ENCODE data around the gene XAGE3. TPM values are rescaled to one million over a fixed set of nuclear protein-coding genes. Genes with fewer than 3 reads are reported as not detected.
"Not testable (repeated sequence)": the region's sequence is repeated elsewhere in the genome, so short reads cannot be mapped to it uniquely, and the experiment has no call there.

The XAGE3 gene, protein sequence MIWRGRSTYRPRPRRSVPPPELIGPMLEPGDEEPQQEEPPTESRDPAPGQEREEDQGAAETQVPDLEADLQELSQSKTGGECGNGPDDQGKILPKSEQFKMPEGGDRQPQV
- total RNA-seq, result not detected

DNA sequence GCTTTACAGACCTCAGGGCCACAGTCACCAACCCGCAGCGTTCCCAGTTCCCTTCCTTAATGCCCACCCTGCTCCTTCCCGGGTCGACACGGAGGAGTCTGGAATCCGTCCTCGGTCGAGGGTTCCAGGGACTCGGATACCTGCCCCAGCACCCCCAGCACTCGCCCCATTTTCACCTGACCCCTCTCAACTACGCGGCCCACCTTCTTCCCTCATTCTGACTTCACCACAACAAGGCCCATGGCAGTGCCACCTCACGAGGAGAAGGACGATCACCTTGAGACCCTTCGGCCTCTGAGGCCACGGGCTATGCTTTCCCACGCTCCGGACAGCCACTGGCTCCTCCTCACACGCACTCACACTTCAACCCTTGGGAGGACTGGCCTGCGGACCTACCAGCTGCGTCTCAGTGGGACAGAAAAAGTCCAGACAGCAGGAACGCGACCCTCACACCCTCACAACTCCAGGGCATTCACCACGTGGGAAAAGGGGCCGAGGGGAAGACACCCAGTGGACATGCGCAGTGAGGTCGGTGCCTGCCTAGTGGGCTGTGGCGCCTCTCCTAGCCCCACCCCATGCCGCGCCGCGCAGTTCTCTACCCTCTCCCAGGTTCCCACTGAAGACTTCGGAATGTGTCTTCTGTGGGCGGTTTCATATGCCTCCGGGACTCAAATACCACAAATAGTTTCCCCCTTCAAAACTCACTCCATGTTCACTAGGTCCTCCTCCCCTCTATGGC, at the start of gene XAGE3:
XAGE3 (minus strand) TSS at position 474 of the 739 bp plus-strand sequence. CDS start 950 bp downstream, outside the sequence.
- DNase-seq, result no peak
- no peak within 1 kb of the TSS for H3K27ac ChIP-seq

DNA sequence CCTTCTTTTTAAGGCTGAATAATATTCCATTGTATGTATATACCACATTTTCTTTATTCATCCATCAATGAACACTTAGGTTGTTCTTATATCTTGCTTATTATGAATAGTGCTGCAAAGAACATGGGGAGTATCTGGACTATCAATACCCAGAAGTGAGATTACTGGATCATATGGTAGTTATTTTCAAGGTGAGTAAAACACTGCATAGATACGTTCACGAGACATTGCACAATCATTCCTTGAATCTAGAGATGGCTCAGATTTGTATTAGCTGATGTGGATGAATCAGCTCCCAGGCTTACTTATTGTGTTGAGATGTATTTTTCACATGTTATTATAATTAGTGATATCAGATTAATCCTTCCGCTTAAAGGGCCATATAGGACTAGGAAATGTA, 46.8 kb upstream of the XAGE3 start:
- H3K4me3 ChIP-seq; H3K27ac ChIP-seq; DNase-seq; H3K9me3 ChIP-seq; H3K4me1 ChIP-seq; H3K27me3 ChIP-seq; H3K36me3 ChIP-seq; intact Hi-C loops (cut with DNase I; ENCODE audit: low total_unique reads): not testable (repeated sequence)

More for the DNA sequence above, at the start of gene XAGE3:
- H3K9me3 ChIP-seq, result no peaks in the 10 kb centered on the region
- intact Hi-C loops (cut with DNase I; ENCODE audit: low total_unique reads), result no loop called here
- H3K4me3 ChIP-seq, result no peak within 1 kb of the TSS
- H3K36me3 ChIP-seq, result no peaks in the 10 kb centered on the region
- TF ChIP-seq POLR2A (IDR thresholded peaks at IDR 0.05) (no peak), CTCF (IDR thresholded peaks at IDR 0.05) (no peak)
- no peaks in the 10 kb centered on the region for H3K27me3 ChIP-seq
- no peaks in the 10 kb centered on the region for H3K4me1 ChIP-seq

GRCh38 chrX:52913681-52914080, 45.8 kb upstream of the XAGE3 start:
- DNase-seq; H3K27ac ChIP-seq; intact Hi-C loops (cut with DNase I; ENCODE audit: low total_unique reads); H3K36me3 ChIP-seq; H3K9me3 ChIP-seq; H3K27me3 ChIP-seq; H3K4me3 ChIP-seq; H3K4me1 ChIP-seq: not testable (repeated sequence)

DNA sequence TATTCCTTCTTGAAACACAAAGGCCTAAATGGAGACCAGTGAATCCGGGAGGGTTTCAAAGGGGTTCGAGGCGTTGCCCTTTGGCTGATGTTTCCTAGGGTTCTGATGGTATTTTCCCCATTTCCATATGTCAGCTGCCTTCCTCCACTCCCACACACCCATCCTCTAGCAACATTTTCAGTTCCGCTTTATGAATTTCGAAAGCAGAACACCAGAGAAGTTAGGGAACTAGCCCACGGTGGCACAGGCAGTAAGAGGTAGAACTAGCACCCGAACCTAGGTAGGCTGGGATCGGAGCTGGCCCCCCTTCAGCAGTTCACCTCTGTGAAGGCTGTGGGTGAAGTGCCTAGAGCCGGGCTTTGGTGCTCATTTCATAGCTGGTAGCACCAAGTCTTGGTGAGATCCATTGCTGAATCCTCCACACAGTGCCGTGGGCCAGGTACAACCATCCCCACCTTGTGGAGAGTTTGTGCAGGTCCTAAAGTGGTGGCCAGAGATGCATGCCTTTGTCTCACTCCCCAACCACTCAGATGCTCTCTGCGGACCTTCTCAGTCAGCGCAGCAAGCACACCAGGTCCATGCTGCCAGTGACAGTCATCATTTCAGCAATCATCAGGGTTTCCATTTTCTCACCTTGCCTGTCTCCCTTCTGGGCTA, 41.6 kb upstream of the XAGE3 start:
- H3K36me3 ChIP-seq; H3K4me3 ChIP-seq; H3K27ac ChIP-seq; H3K27me3 ChIP-seq; intact Hi-C loops (cut with DNase I; ENCODE audit: low total_unique reads); DNase-seq; H3K4me1 ChIP-seq; H3K9me3 ChIP-seq: not testable (repeated sequence)

DNA sequence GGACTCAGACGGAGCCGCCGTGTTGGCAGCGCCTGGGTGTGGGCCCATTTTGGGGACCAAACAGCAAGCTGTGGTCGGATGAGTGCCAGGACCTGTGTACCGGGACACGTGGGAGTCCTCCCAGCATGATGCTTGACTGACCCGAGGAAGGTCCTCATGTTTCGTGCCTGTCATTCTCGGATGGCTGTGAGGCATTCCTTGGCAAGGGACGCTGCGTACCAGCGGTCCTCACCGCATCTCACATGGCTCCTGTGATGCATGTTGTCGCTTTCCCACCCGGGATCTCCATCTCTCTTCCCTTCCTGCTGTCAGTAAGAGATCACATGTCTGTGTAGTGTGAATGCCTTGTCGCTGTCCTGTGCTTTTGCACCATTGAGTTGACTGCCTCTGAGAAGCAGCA, 40.0 kb upstream of the XAGE3 start:
- DNase-seq; H3K4me1 ChIP-seq; H3K9me3 ChIP-seq; intact Hi-C loops (cut with DNase I; ENCODE audit: low total_unique reads); H3K27ac ChIP-seq; H3K36me3 ChIP-seq; H3K4me3 ChIP-seq; H3K27me3 ChIP-seq: not testable (repeated sequence)

DNA sequence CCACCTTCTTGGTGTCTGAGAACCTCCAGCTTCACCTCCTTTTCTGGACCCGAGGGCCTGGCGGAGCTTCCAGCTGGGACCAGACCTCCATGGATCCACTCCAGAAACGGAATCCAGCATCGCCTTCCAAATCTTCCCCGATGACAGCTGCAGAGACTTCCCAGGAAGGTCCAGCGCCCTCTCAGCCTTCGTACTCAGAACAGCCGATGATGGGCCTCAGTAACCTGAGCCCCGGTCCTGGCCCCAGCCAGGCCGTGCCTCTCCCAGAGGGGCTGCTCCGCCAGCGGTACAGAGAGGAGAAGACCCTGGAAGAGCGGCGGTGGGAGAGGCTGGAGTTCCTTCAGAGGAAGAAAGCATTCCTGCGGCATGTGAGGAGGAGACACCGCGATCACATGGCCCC, 39.3 kb upstream of the XAGE3 start:
- H3K4me1 ChIP-seq; H3K36me3 ChIP-seq; DNase-seq; H3K4me3 ChIP-seq; intact Hi-C loops (cut with DNase I; ENCODE audit: low total_unique reads); H3K9me3 ChIP-seq; H3K27ac ChIP-seq; H3K27me3 ChIP-seq: not testable (repeated sequence)

- H3K27me3 ChIP-seq; intact Hi-C loops (cut with DNase I; ENCODE audit: low total_unique reads); H3K9me3 ChIP-seq; H3K27ac ChIP-seq; H3K36me3 ChIP-seq; DNase-seq; H3K4me1 ChIP-seq; H3K4me3 ChIP-seq: not testable (repeated sequence)
Observed at GRCh38 chrX:52906072-52906471, 38.2 kb upstream of the XAGE3 start.

DNA sequence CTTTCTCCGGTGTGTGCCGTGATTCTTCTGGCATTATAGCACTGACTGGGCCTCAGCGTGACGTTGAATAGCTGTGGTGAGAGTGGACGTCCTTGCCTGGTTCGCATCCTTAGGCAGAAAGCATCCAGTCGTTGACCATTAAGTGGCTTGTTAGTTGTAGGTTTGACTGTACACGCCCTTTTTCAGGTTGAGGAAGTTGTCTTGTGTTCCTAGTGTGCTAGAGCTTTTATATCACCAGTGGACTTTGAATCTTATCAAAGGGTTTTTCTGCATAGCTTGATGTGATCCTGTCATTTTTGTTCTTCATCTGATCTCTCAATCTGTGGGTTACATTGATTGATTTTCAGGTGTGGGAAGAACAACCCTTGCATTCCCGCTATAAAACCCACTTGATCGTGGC, 37.6 kb upstream of the XAGE3 start:
- H3K36me3 ChIP-seq; intact Hi-C loops (cut with DNase I; ENCODE audit: low total_unique reads); H3K9me3 ChIP-seq; H3K27me3 ChIP-seq; DNase-seq; H3K4me3 ChIP-seq; H3K4me1 ChIP-seq; H3K27ac ChIP-seq: not testable (repeated sequence)

DNA sequence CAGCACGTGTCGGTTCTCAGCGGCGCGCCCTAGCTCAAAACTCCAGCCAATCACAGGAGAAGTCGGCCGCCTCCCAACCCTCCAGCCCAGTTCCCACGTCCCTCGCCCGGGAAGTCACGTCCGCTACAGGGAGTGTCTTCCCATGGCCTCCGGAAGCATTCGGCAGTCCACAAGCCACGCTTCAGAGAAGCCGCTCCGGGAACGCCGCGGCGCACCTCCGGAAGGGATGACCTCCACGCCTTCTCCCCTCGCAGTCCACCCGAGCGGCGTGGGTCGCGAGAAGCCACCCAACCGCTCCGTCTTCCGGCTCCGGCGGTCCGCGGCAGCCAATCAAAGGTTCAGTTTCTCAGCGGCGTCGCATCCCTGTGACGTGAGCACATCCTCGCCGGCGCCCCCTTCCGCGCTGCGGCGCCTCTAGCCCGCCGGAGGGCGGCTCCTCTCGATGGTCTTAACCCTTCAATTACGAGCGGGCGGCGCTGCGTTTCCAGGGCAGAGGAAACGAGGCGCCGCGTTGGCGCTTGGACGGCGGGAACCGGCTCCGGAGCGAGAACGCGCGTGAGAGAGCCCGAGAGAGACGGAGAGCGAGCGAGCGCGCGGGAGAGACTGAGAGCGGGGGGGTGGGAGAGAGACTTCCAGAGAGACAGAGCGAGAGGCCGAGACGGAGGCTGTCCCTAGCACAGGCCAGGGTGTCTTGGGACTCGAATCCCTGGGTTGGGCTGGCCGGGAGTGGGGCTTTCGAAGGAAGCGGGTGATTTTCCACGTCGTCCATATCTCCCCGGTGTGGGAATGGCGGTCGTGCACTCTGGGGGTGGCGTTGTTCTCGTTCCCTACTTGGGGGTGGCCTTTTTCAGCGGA, 29.2 kb upstream of the XAGE3 start, which contains the start of gene FAM156B:
FAM156B (plus strand) TSS at position 476 of the 855 bp plus-strand sequence. CDS start 9,896 bp downstream, outside the sequence.
- intact Hi-C loops (cut with DNase I; ENCODE audit: low total_unique reads); H3K9me3 ChIP-seq; H3K27me3 ChIP-seq; H3K4me3 ChIP-seq; H3K4me1 ChIP-seq; H3K36me3 ChIP-seq; DNase-seq; H3K27ac ChIP-seq: not testable (repeated sequence)

DNA sequence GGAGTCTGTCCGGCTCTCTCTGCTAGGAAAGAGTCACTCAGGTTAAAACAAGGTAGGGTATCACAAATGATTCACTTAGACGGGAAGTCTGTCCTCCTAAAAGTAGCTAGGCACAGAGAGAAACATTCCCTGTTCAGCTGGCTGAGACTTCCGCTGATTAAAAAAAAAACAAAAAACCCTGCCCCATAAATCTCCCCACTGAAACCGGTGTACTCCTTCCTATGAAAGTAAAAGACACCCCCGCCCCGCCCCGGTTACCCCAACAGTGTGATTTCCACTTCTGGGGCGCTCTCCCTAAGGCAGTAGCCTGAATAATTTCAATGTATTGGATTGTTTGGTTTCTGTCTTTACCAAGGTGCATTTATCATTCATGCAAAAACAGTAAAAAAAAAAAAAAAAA, 28.6 kb upstream of the XAGE3 start:
- H3K4me3 ChIP-seq; intact Hi-C loops (cut with DNase I; ENCODE audit: low total_unique reads); H3K36me3 ChIP-seq; H3K27me3 ChIP-seq; DNase-seq; H3K4me1 ChIP-seq; H3K9me3 ChIP-seq; H3K27ac ChIP-seq: not testable (repeated sequence)

DNA sequence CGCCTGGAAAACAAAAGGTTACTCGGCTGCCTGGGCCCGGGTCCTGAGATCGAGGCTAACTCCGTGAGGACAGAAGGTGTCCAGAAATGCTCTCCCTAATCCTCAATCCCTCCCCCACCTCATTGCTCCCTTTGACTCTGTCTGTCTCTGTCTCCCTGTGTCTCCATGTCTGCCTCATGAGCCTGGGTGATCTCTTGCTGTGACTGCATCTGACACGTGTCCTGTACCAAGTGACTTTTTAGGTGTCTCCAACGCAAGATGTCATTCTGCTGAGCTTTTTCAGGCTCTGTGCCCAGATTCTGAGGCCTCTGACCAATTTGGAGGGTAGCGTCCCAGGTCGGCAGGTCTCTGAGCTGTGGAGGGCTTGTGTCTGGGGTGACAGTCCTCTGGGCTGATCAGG, 20.2 kb upstream of the XAGE3 start:
- intact Hi-C loops (cut with DNase I; ENCODE audit: low total_unique reads); H3K9me3 ChIP-seq; H3K27ac ChIP-seq; DNase-seq; H3K36me3 ChIP-seq; H3K4me1 ChIP-seq; H3K27me3 ChIP-seq; H3K4me3 ChIP-seq: not testable (repeated sequence)

GRCh38 chrX:52887459-52887858, 19.6 kb upstream of the XAGE3 start:
- H3K27ac ChIP-seq; H3K4me3 ChIP-seq; H3K36me3 ChIP-seq; H3K27me3 ChIP-seq; DNase-seq; intact Hi-C loops (cut with DNase I; ENCODE audit: low total_unique reads); H3K4me1 ChIP-seq; H3K9me3 ChIP-seq: not testable (repeated sequence)

Measured in uterus (tissue), 4 donors.